Ishikawa (cell line): ENCODE results near the gene ANO4.

Experiments
- CEBPB ChIP-seq: IDR thresholded peaks from 2 replicates; pipeline ENCODE4 v1.6.1; 2012
- CREB1 ChIP-seq: IDR thresholded peaks from 2 replicates; pipeline ENCODE4 v1.6.1; 2012; ENCODE audit warnings: low read depth
- EGR1 ChIP-seq: IDR thresholded peaks from 2 replicates; pipeline ENCODE4 v1.6.1; 2012
- EP300 ChIP-seq: IDR thresholded peaks from 2 replicates; pipeline ENCODE4 v1.6.1; 2012; ENCODE audit warnings: borderline replicate concordance
- FOXM1 ChIP-seq: IDR thresholded peaks from 2 replicates; pipeline ENCODE4 v1.6.1; 2012; ENCODE audit warnings: low read depth, borderline replicate concordance
- NFIC ChIP-seq: IDR thresholded peaks from 2 replicates; pipeline ENCODE4 v1.6.1; 2012
- RAD21 ChIP-seq: IDR thresholded peaks from 2 replicates; pipeline ENCODE4 v1.6.1; 2012; ENCODE audit warnings: low read depth
- TAF1 ChIP-seq: IDR thresholded peaks from 2 replicates; pipeline ENCODE4 v1.6.1; 2012; ENCODE audit warnings: low read depth, mild to moderate bottlenecking
- TCF12 ChIP-seq: IDR thresholded peaks from 2 replicates; pipeline ENCODE4 v1.6.1; 2012; ENCODE audit warnings: low read depth
- YY1 ChIP-seq: IDR thresholded peaks from 2 replicates; pipeline ENCODE4 v1.6.1; 2012; ENCODE audit warnings: low read depth
- ZBTB7A ChIP-seq: IDR thresholded peaks from 2 replicates; pipeline ENCODE4 v1.6.1; 2012; ENCODE audit warnings: low read depth
- TF ChIP-seq, protein P1 (sequence below): IDR thresholded peaks from 2 replicates; pipeline ENCODE4 v1.6.1; 2012
- TF ChIP-seq, protein P2 (sequence below): IDR thresholded peaks from 2 replicates; pipeline ENCODE4 v1.6.1; 2012; ENCODE audit warnings: low read depth, mild to moderate bottlenecking
- TF ChIP-seq, protein P3 (sequence below): IDR thresholded peaks from 2 replicates; pipeline ENCODE4 v1.6.1; 2012

The ANO4 gene

GRCh38 chr12:100827901-100828520 lies 33.4 kb downstream of the ANO4 start:
- TF ChIP-seq, protein P1, sequence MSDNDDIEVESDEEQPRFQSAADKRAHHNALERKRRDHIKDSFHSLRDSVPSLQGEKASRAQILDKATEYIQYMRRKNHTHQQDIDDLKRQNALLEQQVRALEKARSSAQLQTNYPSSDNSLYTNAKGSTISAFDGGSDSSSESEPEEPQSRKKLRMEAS: no peak
- TF ChIP-seq RAD21: peak; percentile 81

DNA sequence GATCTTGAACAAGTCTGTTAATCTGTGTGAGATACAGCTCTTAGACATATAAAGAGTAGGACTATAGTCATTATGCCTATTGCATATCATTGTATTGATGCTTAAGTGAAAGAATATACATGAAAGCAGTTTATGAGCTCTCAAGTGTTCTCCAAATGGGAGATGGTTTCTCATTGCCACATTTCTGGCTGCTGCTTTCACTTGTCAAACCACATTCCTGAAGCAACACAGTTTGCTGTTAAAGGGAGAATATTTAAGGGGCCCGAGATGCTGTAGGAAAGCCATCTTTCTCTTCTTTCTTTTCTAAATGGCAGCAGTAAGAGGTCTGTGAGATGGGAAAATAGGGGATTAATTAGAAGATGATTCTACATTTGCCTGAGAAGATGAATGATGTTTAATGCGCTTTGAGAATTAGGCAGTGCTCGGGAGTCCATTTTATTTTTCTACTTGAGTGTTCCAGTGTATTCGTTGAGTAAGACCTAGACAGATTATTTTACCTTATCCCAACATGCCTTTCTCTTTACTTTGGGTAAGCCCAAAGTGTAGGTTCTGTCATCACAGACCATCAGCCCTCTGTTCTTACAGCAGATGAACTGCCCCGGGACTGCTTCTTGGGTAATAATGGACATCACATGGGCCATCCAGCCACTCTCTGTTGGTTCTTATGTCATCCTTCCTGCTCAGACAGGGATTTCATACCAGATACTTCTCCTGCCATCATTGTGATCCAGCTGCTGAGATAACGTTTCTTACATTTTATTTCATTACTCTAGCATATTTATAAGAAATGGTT lies 35.6 kb downstream of the ANO4 start:
- no peak for TF ChIP-seq CREB1

DNA sequence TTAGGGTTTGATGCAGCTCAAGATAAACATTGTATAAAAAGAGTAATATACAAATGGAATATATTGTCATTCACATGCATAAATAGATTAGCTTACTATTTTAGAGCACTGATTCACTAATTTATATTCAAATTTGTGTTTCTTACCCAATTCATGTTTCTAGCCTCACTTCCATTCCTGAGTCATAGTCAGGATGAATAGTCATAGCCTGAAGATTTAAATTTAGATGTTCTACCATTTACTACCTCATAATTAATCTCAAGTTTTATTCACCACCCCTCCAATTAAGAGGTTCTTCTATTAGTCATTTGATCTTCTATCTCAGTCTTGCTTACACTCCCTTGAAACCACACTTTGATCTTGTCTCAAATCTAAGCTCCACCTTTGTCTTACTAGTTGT lies 38.7 kb downstream of the ANO4 start:
- no peak for TF ChIP-seq EP300
- no peak for TF ChIP-seq CREB1
- TF ChIP-seq TCF12: no peak
- TF ChIP-seq CEBPB: no peak
- no peak for TF ChIP-seq RAD21
- TF ChIP-seq NFIC: no peak
- TF ChIP-seq, protein P2, sequence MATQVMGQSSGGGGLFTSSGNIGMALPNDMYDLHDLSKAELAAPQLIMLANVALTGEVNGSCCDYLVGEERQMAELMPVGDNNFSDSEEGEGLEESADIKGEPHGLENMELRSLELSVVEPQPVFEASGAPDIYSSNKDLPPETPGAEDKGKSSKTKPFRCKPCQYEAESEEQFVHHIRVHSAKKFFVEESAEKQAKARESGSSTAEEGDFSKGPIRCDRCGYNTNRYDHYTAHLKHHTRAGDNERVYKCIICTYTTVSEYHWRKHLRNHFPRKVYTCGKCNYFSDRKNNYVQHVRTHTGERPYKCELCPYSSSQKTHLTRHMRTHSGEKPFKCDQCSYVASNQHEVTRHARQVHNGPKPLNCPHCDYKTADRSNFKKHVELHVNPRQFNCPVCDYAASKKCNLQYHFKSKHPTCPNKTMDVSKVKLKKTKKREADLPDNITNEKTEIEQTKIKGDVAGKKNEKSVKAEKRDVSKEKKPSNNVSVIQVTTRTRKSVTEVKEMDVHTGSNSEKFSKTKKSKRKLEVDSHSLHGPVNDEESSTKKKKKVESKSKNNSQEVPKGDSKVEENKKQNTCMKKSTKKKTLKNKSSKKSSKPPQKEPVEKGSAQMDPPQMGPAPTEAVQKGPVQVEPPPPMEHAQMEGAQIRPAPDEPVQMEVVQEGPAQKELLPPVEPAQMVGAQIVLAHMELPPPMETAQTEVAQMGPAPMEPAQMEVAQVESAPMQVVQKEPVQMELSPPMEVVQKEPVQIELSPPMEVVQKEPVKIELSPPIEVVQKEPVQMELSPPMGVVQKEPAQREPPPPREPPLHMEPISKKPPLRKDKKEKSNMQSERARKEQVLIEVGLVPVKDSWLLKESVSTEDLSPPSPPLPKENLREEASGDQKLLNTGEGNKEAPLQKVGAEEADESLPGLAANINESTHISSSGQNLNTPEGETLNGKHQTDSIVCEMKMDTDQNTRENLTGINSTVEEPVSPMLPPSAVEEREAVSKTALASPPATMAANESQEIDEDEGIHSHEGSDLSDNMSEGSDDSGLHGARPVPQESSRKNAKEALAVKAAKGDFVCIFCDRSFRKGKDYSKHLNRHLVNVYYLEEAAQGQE: no peak
- TF ChIP-seq, protein P1: no peak
- TF ChIP-seq YY1: no peak
- TF ChIP-seq, protein P3, sequence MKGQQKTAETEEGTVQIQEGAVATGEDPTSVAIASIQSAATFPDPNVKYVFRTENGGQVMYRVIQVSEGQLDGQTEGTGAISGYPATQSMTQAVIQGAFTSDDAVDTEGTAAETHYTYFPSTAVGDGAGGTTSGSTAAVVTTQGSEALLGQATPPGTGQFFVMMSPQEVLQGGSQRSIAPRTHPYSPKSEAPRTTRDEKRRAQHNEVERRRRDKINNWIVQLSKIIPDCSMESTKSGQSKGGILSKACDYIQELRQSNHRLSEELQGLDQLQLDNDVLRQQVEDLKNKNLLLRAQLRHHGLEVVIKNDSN: no peak
- no peak for TF ChIP-seq ZBTB7A
- no peak for TF ChIP-seq TAF1
- no peak for TF ChIP-seq FOXM1

- TF ChIP-seq CREB1 (no peak), TAF1 (no peak), RAD21 (no peak), NFIC (no peak), CEBPB (no peak)
- TF ChIP-seq, protein P1: no peak
- TF ChIP-seq, protein P2: no peak
Measured at GRCh38 chr12:100840748-100841147, 46.2 kb downstream of the ANO4 start.

GRCh38 chr12:100842156-100842555 lies 47.6 kb downstream of the ANO4 start:
- no peak for TF ChIP-seq EGR1
- TF ChIP-seq TAF1: no peak
- TF ChIP-seq EP300: no peak
- no peak for TF ChIP-seq NFIC
- TF ChIP-seq FOXM1: no peak

GRCh38 chr12:100843061-100843460 lies 48.5 kb downstream of the ANO4 start:
- no peak for TF ChIP-seq EGR1
- no peak for TF ChIP-seq NFIC
- TF ChIP-seq CEBPB: no peak
- TF ChIP-seq ZBTB7A: no peak
- TF ChIP-seq, protein P2: no peak
- no peak for TF ChIP-seq FOXM1
- TF ChIP-seq TCF12: no peak
- no peak for TF ChIP-seq YY1
- TF ChIP-seq RAD21: no peak
